ENCODE results near the gene FBRS.

DNA sequence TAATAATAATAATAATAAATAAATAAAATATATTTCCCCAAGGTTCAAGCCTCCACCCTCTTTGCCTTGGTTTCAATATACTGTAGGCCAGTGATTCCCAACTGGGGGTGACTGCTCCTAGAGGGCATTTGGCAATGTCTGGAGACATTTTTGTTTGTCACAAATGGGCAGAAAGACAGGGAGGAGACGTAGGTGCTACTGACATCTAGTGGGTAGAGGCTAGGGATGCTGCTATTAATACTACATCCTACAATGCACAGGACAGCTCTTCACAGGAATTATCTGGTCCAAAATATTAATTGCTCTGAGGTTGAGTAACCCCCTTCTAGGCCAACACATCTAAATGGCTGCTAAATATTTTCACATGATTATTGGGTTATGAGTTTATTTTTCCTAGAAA is 20.3 kb upstream of the FBRS start:
- TF ChIP-seq POLR2A (IDR thresholded peaks at IDR 0.05): no peak
- TF ChIP-seq, protein P1, sequence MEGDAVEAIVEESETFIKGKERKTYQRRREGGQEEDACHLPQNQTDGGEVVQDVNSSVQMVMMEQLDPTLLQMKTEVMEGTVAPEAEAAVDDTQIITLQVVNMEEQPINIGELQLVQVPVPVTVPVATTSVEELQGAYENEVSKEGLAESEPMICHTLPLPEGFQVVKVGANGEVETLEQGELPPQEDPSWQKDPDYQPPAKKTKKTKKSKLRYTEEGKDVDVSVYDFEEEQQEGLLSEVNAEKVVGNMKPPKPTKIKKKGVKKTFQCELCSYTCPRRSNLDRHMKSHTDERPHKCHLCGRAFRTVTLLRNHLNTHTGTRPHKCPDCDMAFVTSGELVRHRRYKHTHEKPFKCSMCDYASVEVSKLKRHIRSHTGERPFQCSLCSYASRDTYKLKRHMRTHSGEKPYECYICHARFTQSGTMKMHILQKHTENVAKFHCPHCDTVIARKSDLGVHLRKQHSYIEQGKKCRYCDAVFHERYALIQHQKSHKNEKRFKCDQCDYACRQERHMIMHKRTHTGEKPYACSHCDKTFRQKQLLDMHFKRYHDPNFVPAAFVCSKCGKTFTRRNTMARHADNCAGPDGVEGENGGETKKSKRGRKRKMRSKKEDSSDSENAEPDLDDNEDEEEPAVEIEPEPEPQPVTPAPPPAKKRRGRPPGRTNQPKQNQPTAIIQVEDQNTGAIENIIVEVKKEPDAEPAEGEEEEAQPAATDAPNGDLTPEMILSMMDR (IDR thresholded peaks at IDR 0.05): no peak
- no peak for TF ChIP-seq EP300 (IDR thresholded peaks at IDR 0.05)
